HepG2 (cell line): ENCODE measurements around the gene CHN2. TPM values are rescaled to one million over a fixed set of nuclear protein-coding genes. Genes with fewer than 3 reads are reported as not detected.
A peak's percentile ranks its signal among the peaks of the same experiment; 100 is the strongest.

ENCODE experiments used
- EZH2 ChIP-seq: conservative IDR thresholded peaks from 2 replicates; pipeline ENCODE4 v1.6.1; 2012; ENCODE audit warnings: mild to moderate bottlenecking, low read depth, low read length, moderate library complexity
- GFI1 ChIP-seq: sonication (generic); formaldehyde crosslinking; IDR thresholded peaks from 2 replicates; pipeline ENCODE4 v1.5.0; 2020; ENCODE audit warnings: missing genetic modification reagents, mild to moderate bottlenecking, borderline replicate concordance
- KDM5B ChIP-seq: sonication (generic); formaldehyde crosslinking; IDR thresholded peaks from 2 replicates; pipeline ENCODE4 v1.4.0; 2020; ENCODE audit warnings: missing genetic modification reagents, mild to moderate bottlenecking, borderline replicate concordance
- MTF2 ChIP-seq: sonication (generic); formaldehyde crosslinking; IDR thresholded peaks from 2 replicates; pipeline ENCODE4 v1.5.0; 2020; ENCODE audit warnings: missing genetic modification reagents, borderline replicate concordance
- RCOR2 ChIP-seq: IDR thresholded peaks from 2 replicates; pipeline ENCODE4 v1.6.1; 2016; ENCODE audit warnings: missing biosample characterization, missing genetic modification reagents
- RXRA ChIP-seq: sonication (generic); formaldehyde crosslinking; IDR thresholded peaks from 2 replicates; pipeline ENCODE4 v1.5.1; 2020; ENCODE audit warnings: missing genetic modification reagents
- RXRB ChIP-seq: IDR thresholded peaks from 2 replicates; pipeline ENCODE4 v1.6.1; 2016; ENCODE audit warnings: borderline replicate concordance, missing genetic modification reagents, missing compliant biosample characterization
- SMARCE1 ChIP-seq: fragments of 450-650 bp; IDR thresholded peaks from 2 replicates; pipeline ENCODE4 v1.6.1; 2017; ENCODE audit warnings: borderline replicate concordance
- TCF7 ChIP-seq: sonication (generic); IDR thresholded peaks from 2 replicates; pipeline ENCODE4 v1.6.1; 2016; ENCODE audit warnings: antibody characterized with exemption, low read depth
- TOE1 ChIP-seq: sonication (generic); formaldehyde crosslinking; IDR thresholded peaks from 2 replicates; pipeline ENCODE4 v1.4.0; 2020; ENCODE audit warnings: mild to moderate bottlenecking, missing genetic modification reagents
- ZFP37 ChIP-seq: sonication (generic); formaldehyde crosslinking; IDR thresholded peaks from 2 replicates; pipeline ENCODE4 v1.4.0; 2020; ENCODE audit warnings: missing genetic modification reagents, borderline replicate concordance
- ZNF224 ChIP-seq: sonication (generic); formaldehyde crosslinking; IDR thresholded peaks from 2 replicates; pipeline ENCODE4 v1.5.0; 2020; ENCODE audit warnings: mild to moderate bottlenecking, missing genetic modification reagents
- ZNF30 ChIP-seq: sonication (generic); formaldehyde crosslinking; IDR thresholded peaks from 2 replicates; pipeline ENCODE4 v1.5.0; 2020; ENCODE audit warnings: mild to moderate bottlenecking, missing genetic modification reagents
- ZNF598 ChIP-seq: sonication (generic); formaldehyde crosslinking; IDR thresholded peaks from 2 replicates; pipeline ENCODE4 v1.5.1; 2020; ENCODE audit warnings: mild to moderate bottlenecking, missing genetic modification reagents, borderline replicate concordance
- ZNF83 ChIP-seq: sonication (generic); formaldehyde crosslinking; IDR thresholded peaks from 2 replicates; pipeline ENCODE4 v1.4.0; 2020; ENCODE audit warnings: missing genetic modification reagents, mild to moderate bottlenecking, borderline replicate concordance
- polyA plus RNA-seq, 8 experiments: library from polyadenylated mRNA; depleted of rRNA in 3 of 8; stranded (reverse) in 7 of 8; unstranded in 1 of 8; fragments of >200 nt; fragmentation: Illumina TruSeq in 4 of 8; extraction: Trizol in 4 of 8; gene quantifications; 2 replicates each; pipeline versions ENCODE4 v1.2.1 to v1.2.3, GENCODE V29; 2011 to 2016; ENCODE audit warnings: low read depth in 4 of 8, missing spikeins in 1 of 8, mixed read lengths in 1 of 8; ENCODE audit not compliant: insufficient read depth in 1 of 8
- total RNA-seq, 5 experiments: library from RNA; depleted of rRNA; stranded (reverse); fragments of >200 nt; fragmentation: Illumina TruSeq; extraction: Trizol; gene quantifications; 2 replicates each; pipeline ENCODE4 v1.2.3, GENCODE V29; 2016; ENCODE audit warnings: low read depth in 1 of 5
- TF ChIP-seq, protein P1 (sequence below): sonication (generic); formaldehyde crosslinking; IDR thresholded peaks from 2 replicates; pipeline ENCODE4 v1.5.0; 2020; ENCODE audit warnings: mild to moderate bottlenecking, missing genetic modification reagents
- TF ChIP-seq, protein P2 (sequence below): sonication (generic); formaldehyde crosslinking; IDR thresholded peaks from 2 replicates; pipeline ENCODE4 v1.4.0; 2020; ENCODE audit warnings: missing genetic modification reagents
- TF ChIP-seq, protein P3 (sequence below): fragments of 450-650 bp; IDR thresholded peaks from 2 replicates; pipeline ENCODE4 v1.6.1; 2017
- TF ChIP-seq, protein P4 (sequence below), 2 experiments: sonication (generic) in 1 of 2; formaldehyde crosslinking in 1 of 2; IDR thresholded peaks; 2 replicates each; pipeline versions ENCODE4 v1.4.0 to v1.6.1; 2018 to 2020; ENCODE audit warnings: missing genetic modification reagents in 2 of 2, borderline replicate concordance in 1 of 2, low read depth in 1 of 2, mild to moderate bottlenecking in 1 of 2, missing biosample characterization in 1 of 2

CHN2 gene
- total and polyA plus RNA-seq, 2 of the 13 experiments (the other 11 are each of a cell fraction or from before 2014, with no cell fraction given): 23.5 to 30.5 TPM

DNA sequence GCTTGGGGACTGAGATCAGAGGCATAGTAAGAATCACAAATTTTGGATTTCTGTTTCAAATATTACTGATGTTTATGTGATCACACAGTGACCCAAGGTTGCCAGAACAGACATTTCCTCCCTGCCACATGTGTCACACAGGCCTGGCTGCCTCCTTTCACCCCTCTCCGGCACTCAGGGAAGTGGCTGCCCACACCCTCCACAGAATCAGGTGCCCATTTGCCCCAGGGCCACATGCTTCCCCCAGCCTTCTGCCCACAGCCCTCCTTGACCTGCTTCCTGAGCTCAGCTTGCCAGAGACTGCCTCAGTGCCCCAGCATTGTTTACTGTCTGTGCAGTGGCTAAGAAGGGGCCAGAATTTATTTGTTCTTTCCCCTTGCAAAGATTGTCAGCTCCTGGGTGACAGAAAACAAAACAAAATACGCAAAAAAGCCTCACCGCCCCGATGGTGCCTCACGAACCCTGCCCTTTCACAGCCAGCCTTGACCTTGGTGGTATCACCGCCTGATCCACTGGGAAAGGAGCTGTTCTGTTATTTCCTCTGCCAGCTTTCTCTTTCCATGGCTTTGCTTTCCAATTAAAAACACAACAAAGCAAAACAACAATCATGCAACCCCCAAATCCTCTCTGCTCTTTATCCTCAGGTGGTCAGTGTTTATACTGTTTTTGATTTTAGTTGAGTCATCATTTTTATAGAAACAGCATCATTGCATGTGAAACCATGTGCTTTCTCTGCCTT, 52.8 kb downstream of the CHN2 start (continued):
- no peak for TF ChIP-seq RCOR2 (CRISPR knock-in tag)
- no peak for TF ChIP-seq TOE1 (CRISPR knock-in tag)
- no peak for TF ChIP-seq KDM5B (CRISPR knock-in tag)
- TF ChIP-seq, protein P1, sequence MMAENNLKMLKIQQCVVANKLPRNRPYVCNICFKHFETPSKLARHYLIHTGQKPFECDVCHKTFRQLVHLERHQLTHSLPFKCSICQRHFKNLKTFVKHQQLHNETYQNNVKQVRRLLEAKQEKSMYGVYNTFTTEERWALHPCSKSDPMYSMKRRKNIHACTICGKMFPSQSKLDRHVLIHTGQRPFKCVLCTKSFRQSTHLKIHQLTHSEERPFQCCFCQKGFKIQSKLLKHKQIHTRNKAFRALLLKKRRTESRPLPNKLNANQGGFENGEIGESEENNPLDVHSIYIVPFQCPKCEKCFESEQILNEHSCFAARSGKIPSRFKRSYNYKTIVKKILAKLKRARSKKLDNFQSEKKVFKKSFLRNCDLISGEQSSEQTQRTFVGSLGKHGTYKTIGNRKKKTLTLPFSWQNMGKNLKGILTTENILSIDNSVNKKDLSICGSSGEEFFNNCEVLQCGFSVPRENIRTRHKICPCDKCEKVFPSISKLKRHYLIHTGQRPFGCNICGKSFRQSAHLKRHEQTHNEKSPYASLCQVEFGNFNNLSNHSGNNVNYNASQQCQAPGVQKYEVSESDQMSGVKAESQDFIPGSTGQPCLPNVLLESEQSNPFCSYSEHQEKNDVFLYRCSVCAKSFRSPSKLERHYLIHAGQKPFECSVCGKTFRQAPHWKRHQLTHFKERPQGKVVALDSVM: no peak
- TF ChIP-seq RXRA: no peak; the same call in 1 of the 2 replicates
- TF ChIP-seq EZH2: no peak
- TF ChIP-seq, protein P2, sequence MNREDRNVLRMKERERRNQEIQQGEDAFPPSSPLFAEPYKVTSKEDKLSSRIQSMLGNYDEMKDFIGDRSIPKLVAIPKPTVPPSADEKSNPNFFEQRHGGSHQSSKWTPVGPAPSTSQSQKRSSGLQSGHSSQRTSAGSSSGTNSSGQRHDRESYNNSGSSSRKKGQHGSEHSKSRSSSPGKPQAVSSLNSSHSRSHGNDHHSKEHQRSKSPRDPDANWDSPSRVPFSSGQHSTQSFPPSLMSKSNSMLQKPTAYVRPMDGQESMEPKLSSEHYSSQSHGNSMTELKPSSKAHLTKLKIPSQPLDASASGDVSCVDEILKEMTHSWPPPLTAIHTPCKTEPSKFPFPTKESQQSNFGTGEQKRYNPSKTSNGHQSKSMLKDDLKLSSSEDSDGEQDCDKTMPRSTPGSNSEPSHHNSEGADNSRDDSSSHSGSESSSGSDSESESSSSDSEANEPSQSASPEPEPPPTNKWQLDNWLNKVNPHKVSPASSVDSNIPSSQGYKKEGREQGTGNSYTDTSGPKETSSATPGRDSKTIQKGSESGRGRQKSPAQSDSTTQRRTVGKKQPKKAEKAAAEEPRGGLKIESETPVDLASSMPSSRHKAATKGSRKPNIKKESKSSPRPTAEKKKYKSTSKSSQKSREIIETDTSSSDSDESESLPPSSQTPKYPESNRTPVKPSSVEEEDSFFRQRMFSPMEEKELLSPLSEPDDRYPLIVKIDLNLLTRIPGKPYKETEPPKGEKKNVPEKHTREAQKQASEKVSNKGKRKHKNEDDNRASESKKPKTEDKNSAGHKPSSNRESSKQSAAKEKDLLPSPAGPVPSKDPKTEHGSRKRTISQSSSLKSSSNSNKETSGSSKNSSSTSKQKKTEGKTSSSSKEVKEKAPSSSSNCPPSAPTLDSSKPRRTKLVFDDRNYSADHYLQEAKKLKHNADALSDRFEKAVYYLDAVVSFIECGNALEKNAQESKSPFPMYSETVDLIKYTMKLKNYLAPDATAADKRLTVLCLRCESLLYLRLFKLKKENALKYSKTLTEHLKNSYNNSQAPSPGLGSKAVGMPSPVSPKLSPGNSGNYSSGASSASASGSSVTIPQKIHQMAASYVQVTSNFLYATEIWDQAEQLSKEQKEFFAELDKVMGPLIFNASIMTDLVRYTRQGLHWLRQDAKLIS (CRISPR knock-in tag): no peak
- TF ChIP-seq, protein P3, sequence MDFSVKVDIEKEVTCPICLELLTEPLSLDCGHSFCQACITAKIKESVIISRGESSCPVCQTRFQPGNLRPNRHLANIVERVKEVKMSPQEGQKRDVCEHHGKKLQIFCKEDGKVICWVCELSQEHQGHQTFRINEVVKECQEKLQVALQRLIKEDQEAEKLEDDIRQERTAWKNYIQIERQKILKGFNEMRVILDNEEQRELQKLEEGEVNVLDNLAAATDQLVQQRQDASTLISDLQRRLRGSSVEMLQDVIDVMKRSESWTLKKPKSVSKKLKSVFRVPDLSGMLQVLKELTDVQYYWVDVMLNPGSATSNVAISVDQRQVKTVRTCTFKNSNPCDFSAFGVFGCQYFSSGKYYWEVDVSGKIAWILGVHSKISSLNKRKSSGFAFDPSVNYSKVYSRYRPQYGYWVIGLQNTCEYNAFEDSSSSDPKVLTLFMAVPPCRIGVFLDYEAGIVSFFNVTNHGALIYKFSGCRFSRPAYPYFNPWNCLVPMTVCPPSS: no peak
- TF ChIP-seq ZNF598 (CRISPR knock-in tag): no peak
- peak; percentile 55; the same call in 1 of the 2 replicates for TF ChIP-seq RXRB
- peak; percentile 29; the same call in 1 of the 2 replicates for TF ChIP-seq TCF7
- TF ChIP-seq ZNF30: no peak
- peak; percentile 66; the same call in 1 of the 2 replicates for TF ChIP-seq GFI1 (CRISPR knock-in tag)
- no peak for TF ChIP-seq ZFP37
- TF ChIP-seq, protein P4, sequence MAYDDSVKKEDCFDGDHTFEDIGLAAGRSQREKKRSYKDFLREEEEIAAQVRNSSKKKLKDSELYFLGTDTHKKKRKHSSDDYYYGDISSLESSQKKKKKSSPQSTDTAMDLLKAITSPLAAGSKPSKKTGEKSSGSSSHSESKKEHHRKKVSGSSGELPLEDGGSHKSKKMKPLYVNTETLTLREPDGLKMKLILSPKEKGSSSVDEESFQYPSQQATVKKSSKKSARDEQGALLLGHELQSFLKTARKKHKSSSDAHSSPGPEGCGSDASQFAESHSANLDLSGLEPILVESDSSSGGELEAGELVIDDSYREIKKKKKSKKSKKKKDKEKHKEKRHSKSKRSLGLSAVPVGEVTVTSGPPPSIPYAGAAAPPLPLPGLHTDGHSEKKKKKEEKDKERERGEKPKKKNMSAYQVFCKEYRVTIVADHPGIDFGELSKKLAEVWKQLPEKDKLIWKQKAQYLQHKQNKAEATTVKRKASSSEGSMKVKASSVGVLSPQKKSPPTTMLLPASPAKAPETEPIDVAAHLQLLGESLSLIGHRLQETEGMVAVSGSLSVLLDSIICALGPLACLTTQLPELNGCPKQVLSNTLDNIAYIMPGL (CRISPR knock-in tag; IDR thresholded peaks at IDR 0.05; ENCODE audit: borderline replicate concordance in 1 of 2, low read depth in 1 of 2): no peak
- TF ChIP-seq MTF2 (CRISPR knock-in tag): no peak
- 0 out of 2 replicates have a peak, but pooled peaks have one; percentile 24 for TF ChIP-seq ZNF224 (CRISPR knock-in tag)
- TF ChIP-seq ZNF83: no peak
- no peak for TF ChIP-seq SMARCE1
